Fibroblast of skin of left biceps (primary cell): Measurements from ENCODE around the gene FLNC.

Experiments
- DNase-seq, 2 experiments: peaks; one replicate each; pipeline ENCODE4 v3.0.0-alpha.2; 2013; ENCODE audit warnings: low read depth in 2 of 2

The FLNC gene

DNA sequence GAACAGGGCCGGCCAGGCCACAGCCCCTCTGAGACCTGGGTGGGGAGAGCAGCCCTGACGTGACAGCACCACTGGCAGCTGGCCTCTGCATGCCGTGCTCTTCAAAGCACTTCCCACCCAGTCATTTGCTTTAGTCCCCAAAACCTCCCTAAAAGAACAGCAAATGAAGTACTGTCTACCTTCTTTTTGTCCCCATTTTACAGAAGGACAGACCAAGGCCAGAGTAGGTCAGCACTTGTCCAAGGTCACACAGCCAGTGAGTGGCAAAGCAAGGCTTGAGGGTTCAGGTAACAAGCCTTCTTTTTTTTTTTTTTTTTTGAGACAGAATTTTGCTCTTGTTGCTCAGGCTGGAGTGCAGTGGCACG is 47.5 kb downstream of the FLNC start:
- DNase-seq: no peak

- no peak for DNase-seq
These were observed 48.3 kb downstream of the FLNC start for GRCh38 chr7:128878226-128879105.

GRCh38 chr7:128879461-128879938 is 49.3 kb downstream of the FLNC start:
- DNase-seq: no peak

- DNase-seq: peak in 1 of 2 experiments; percentile 12
These were observed 49.9 kb downstream of the FLNC start for GRCh38 chr7:128879939-128880746.

- DNase-seq: no peak
These were observed 50.7 kb downstream of the FLNC start for GRCh38 chr7:128880791-128881457.

DNA sequence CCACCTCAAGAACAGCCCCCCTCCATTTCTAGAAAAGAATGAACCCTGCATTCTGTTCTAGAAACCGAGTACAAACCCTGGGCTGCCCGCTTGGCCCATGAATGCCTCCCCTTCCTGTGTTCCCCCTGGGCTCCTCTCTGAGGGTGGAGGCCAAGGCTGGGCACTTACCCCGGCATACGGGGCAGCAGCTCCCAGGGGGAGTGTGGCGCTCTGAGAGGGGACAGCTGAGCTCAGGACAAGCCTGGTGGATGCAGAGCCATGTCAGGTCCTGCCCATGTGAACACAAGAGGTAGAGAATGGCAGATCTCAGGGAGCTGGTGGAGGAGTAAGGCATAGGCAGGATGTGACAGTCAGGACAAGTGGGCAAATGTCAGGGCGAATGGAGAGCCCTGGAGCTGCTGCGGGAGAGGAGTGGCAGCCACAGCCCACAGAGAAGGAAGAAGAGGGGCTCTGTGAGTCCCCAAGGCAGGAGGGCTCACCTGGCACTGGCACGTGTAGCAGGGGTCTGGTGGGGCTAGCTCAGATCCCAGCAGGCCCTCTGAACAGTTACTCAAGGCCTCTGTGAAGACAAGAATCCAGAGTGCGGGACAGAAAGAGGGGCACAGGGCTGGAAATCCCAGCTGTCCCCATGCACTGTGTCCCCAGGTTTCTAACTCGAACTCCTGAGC is 51.4 kb downstream of the FLNC start:
- no peak for DNase-seq

DNA sequence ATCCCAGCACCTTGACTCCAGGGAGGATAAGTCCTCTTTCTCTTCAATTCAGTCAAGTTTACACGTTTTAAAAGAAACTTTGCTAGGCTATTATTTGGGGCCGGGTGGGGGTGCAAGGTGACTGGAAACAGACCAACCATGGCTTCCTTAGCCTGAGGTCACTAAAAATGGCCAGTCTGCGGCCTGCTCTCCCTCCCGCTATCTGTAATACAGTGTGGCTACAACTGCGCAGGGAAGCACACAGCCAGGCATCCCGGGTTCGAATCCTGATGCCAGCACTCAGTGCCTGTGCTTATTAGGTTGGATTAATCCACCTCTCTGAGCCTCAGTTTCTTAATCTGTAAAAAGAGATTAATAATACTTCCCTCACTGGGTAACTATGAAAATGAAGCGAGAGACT is 51.9 kb downstream of the FLNC start:
- DNase-seq: no peak

DNA sequence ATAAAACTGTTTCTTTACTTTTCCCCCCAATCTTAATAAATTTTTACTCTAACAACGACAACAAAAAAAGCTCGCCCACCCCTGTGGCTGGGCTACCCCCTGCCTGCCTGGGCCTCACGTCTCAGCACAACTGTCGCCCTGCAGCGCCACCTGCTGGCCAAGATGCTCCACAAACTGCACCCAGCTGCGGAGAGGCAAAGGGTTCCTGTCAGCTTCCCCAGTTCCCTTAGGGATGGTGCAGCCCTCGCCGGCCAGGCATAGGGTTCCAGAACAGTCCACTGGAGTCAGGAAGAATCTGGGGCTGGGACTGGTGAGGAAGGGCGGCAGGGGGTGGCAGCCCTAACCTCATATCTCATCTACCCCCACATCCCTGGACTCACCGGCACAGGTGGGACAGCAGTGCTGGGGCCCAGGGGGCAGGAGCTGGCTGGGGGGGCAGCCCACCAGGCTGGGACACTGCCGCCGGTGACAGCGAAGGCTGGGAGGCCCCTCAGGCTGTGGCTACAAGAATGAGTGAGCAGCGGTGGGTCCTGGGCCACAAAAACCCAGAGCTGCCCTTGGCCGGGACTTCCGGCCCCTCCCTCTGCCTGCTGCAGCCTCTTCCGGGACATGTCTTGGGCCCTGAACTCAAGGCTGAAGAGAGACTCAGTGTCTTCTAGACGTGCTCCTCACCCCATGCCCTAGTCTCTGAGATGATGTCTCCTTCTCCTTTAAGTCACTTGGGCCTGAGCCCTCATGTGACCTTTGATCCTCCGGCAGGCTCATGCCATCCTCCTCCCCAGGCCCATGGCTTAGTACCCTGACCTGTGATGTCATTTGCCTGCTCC is 53.6 kb downstream of the FLNC start:
- DNase-seq: peak in 1 of 2 experiments; percentile 12

- no peak for DNase-seq
These were observed 54.6 kb downstream of the FLNC start for GRCh38 chr7:128884561-128885369.

- no peak for DNase-seq
These were observed 55.4 kb downstream of the FLNC start for GRCh38 chr7:128885370-128886187.

DNA sequence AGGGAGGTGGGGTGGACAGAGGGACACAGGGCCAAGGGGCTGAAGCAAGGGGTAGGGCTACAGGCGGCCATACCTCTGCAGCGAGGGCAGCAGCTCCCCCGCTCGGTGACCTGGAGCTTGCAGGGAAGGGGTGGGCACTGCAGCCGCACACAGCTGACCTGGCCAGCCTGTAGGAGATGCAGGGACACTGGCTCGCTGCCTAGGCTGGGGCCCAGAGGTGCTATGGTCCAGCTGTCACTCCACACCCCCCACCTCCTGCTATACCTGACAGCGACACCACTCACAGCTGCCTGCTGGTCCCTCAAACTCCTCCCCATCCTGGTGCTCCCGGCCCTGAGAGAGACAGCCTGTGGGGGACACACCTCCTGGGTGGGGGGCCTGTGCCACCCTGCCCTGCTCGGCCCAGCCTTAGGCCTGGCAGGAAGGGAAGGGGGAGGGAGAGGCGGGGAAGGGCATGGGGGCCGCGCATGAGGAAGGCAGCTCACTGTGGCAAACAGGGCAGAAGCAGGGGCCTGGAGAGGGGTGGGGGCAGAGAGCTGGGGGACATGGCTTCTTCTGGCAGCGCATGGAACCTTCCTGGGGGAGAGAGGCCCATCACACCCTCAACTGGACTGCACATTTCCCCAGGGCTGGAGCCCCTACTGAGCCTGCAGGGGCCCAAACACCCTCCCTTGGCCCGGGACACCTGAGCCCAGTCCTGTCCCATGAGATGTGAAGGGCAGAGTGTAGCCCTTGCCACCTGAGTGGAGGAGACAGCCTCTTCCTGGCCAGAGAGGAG is 56.4 kb downstream of the FLNC start:
- no peak for DNase-seq

DNA sequence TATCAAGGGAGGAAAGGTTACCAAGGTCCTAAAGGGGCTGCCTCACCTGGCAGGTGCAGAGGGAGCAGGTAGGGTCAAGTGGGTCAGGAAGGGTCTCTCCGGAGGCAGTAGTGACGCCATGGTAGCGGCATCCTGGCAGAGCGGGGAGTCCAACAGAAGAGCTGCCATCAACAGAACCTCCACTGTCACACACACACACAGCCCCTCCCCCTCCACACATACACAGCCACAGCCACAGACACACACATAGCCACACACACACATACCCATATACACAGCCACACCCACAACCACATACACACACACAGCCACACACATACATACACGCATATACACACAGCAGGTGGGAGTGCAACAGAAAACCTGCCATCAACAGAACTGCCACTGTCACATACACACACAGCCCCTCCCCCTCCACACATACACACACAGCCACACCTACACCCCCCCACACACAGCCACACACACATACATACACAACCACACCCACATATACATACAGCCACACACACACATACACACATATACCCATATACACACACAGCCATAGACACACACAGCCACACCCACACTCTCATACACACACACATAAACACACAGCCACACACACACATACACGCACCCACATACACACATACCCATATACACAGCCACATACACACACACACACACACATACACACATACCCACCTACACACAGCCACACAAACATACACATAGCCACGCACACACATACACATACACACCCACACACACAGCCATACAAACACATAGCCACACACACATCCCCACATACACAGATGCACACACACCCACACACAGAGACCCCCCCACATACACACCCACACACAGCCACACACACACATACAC is 57.2 kb downstream of the FLNC start:
- no peak for DNase-seq

- no peak for DNase-seq
These were observed 58.0 kb downstream of the FLNC start for GRCh38 chr7:128888039-128888755.

DNA sequence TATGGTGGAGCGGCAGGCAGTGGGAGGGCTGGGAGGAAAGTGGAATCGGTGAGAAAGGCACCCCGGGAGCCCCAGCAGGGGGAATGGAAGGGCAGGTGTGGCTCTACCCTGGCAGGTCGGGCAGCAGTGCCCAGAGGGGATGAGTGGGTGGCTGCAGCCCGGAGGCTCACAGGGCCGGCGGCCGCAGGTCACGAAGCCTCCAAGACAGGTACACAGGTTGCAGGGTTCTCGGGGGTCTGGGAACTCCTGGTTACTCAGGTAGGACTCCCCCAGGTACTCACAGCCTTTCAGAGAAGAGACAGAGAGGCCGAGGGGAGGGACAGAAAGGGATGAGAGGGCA is 58.5 kb downstream of the FLNC start:
- no peak for DNase-seq

GRCh38 chr7:128889121-128889520 is 58.9 kb downstream of the FLNC start:
- DNase-seq: no peak

- DNase-seq: no peak
These were observed 60.3 kb downstream of the FLNC start for GRCh38 chr7:128890306-128891109.
